HepG2 (cell line): Measurements from ENCODE around the gene CD7. TPM values are rescaled to one million over a fixed set of nuclear protein-coding genes. Genes with fewer than 3 reads are reported as not detected.

Source experiments
- CEBPB ChIP-seq: IDR thresholded peaks from 2 replicates; pipeline ENCODE4 v1.6.1; 2011; ENCODE audit warnings: low read depth, low read length, improper control_type of control experiment, borderline replicate concordance
- PAXIP1 ChIP-seq: sonication (generic); formaldehyde crosslinking; conservative IDR thresholded peaks from 2 replicates; pipeline ENCODE4 v1.4.0; 2020; ENCODE audit warnings: mild to moderate bottlenecking, missing genetic modification reagents, moderate library complexity
- ZNF407 ChIP-seq: sonication (generic); formaldehyde crosslinking; IDR thresholded peaks from one replicate; pipeline ENCODE4 v1.5.1; 2020; ENCODE audit warnings: mild to moderate bottlenecking, missing genetic modification reagents; ENCODE audit errors: not compliant biosample characterization
- polyA plus RNA-seq, 8 experiments: library from polyadenylated mRNA; depleted of rRNA in 3 of 8; stranded (reverse) in 7 of 8; unstranded in 1 of 8; fragments of >200 nt; fragmentation: Illumina TruSeq in 4 of 8; extraction: Trizol in 4 of 8; gene quantifications; 2 replicates each; pipeline versions ENCODE4 v1.2.1 to v1.2.3, GENCODE V29; 2011 to 2016; ENCODE audit warnings: low read depth in 4 of 8, missing spikeins in 1 of 8, mixed read lengths in 1 of 8; ENCODE audit not compliant: insufficient read depth in 1 of 8
- total RNA-seq, 5 experiments: library from RNA; depleted of rRNA; stranded (reverse); fragments of >200 nt; fragmentation: Illumina TruSeq; extraction: Trizol; gene quantifications; 2 replicates each; pipeline ENCODE4 v1.2.3, GENCODE V29; 2016; ENCODE audit warnings: low read depth in 1 of 5

The CD7 gene
- total and polyA plus RNA-seq, 2 of the 13 experiments (the other 11 are each of a cell fraction or from before 2014, with no cell fraction given), result 67.6 to 76.4 TPM

GRCh38 chr17:82280537-82280936, 36.9 kb downstream of the CD7 start (continued):
- no peak for TF ChIP-seq ZNF407 (CRISPR knock-in tag)
- peak; percentile 67; the same call in 1 of the 2 replicates for TF ChIP-seq CEBPB
- TF ChIP-seq PAXIP1 (CRISPR knock-in tag), result no peak
